ENCODE data around the gene TYW1.
A peak's percentile ranks its signal among the peaks of the same experiment; 100 is the strongest.
"Not testable (repeated sequence)": the region's sequence is repeated elsewhere in the genome, so short reads cannot be mapped to it uniquely, and the experiment has no call there.

TYW1 gene

DNA sequence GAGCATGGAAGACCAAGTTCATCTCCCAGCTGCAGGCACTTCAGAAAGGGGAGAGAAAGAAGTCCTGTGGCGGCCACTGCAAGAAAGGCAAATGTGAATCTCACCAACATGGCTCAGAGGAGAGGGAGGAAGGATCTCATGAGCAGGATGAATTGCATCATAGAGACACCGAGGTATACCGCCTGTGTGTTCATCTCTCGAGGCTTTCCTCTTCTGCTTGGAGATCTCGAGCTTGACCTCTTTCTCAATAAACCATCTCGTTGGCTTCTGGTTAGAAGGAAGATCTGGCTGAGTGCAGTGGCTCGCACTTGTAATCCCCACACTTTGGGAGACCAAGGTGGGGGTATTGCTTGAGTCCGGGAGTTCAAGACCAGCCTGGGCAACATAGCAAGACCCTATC, 21.3 kb downstream of the TYW1 start:
- not testable (repeated sequence) for H3K4ac ChIP-seq (ENCODE audit: low read depth in 1 of 2, low read length in 2 of 2); H3K27ac ChIP-seq (ENCODE audit: low read length, poor library complexity, severe bottlenecking); H3K9ac ChIP-seq (ENCODE audit: low read length); H2BK120ac ChIP-seq (ENCODE audit: low read depth, low read length); H3K14ac ChIP-seq (ENCODE audit: low read length in 2 of 2); H4K8ac ChIP-seq (ENCODE audit: low read length); H2BK5ac ChIP-seq (ENCODE audit: low read depth, low read length, poor library complexity, severe bottlenecking); H3K18ac ChIP-seq (ENCODE audit: low read depth in 1 of 2, low read length in 2 of 2); H3K4me1 ChIP-seq (ENCODE audit: control insufficient read depth, insufficient read depth, low read depth, low read length); H2BK15ac ChIP-seq (ENCODE audit: low read depth, poor library complexity, severe bottlenecking); H4K91ac ChIP-seq (ENCODE audit: low read length); H3K9me3 ChIP-seq (ENCODE audit: control insufficient read depth, low read length); DNase-seq; H3K23ac ChIP-seq (ENCODE audit: low read length in 2 of 2); H2AFZ ChIP-seq (ENCODE audit: low read depth, low read length); H3K79me1 ChIP-seq (replicated peaks; ENCODE audit: low read length, poor library complexity, severe bottlenecking); H3K4me3 ChIP-seq (ENCODE audit: insufficient read depth in 1 of 2, low read depth in 1 of 2, low read length in 2 of 2); H2AK5ac ChIP-seq (ENCODE audit: low read length, severe bottlenecking); H2BK12ac ChIP-seq (ENCODE audit: low read length in 2 of 2); H3K27me3 ChIP-seq (ENCODE audit: control insufficient read depth in 1 of 2, insufficient read depth in 1 of 2, low read length in 2 of 2); H3K4me2 ChIP-seq (ENCODE audit: low read length, poor library complexity, severe bottlenecking)
- 100% methylated on average over 5 of the region's 8 CpGs for WGBS
- H3K36me3 ChIP-seq (ENCODE audit: control insufficient read depth in 1 of 2, insufficient read depth in 2 of 2, low read depth in 1 of 2, low read length in 2 of 2) = peaks cover 40 to 46% of the 10 kb centered on the region in 2 experiments

DNA sequence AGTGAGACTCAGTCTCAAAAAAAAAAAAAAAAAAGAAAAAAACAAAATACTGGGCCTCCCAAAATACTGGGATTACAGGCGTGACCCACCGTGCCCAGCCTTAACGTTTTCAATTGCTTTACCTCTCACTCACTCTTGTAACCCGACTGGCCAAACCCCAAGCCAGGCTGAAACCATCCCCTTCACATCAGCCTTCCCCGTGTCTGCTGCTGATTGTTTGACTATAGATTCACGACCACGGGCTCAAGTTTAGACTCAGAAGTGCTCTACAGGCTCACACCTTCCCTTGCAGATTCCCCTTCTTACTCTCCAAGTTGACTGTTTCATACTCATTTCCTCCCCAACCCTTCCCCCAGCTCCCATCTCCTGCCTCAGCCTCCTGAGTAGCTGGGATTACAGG, 22.3 kb downstream of the TYW1 start:
- Histone ChIP-seq H3K23ac (ENCODE audit: low read length in 2 of 2) (no peak overlapping the region), H3K9ac (ENCODE audit: low read length) (no peak overlapping the region), H2BK15ac (ENCODE audit: low read depth, poor library complexity, severe bottlenecking) (no peak overlapping the region), H2AK5ac (ENCODE audit: low read length, severe bottlenecking) (no peak overlapping the region), H3K9me3 (ENCODE audit: control insufficient read depth, low read length) (no peaks in the 10 kb centered on the region), H2BK120ac (ENCODE audit: low read depth, low read length) (no peak overlapping the region), H3K27ac (ENCODE audit: low read length, poor library complexity, severe bottlenecking) (no peak overlapping the region), H2AFZ (ENCODE audit: low read depth, low read length) (no peak overlapping the region), H3K4me3 (ENCODE audit: insufficient read depth in 1 of 2, low read depth in 1 of 2, low read length in 2 of 2) (no peak overlapping the region), H3K4ac (ENCODE audit: low read depth in 1 of 2, low read length in 2 of 2) (no peak overlapping the region), H3K4me1 (ENCODE audit: control insufficient read depth, insufficient read depth, low read depth, low read length) (no peaks in the 10 kb centered on the region), H2BK12ac (ENCODE audit: low read length in 2 of 2) (no peak overlapping the region), H2BK5ac (ENCODE audit: low read depth, low read length, poor library complexity, severe bottlenecking) (no peak overlapping the region), H3K4me2 (ENCODE audit: low read length, poor library complexity, severe bottlenecking) (no peak overlapping the region), H3K27me3 (ENCODE audit: control insufficient read depth in 1 of 2, insufficient read depth in 1 of 2, low read length in 2 of 2) (no peaks in the 10 kb centered on the region), H3K14ac (ENCODE audit: low read length in 2 of 2) (no peak overlapping the region), H4K8ac (ENCODE audit: low read length) (no peak overlapping the region), H3K79me1 (replicated peaks; ENCODE audit: low read length, poor library complexity, severe bottlenecking) (peaks cover 6% of the 10 kb centered on the region), H3K36me3 (ENCODE audit: control insufficient read depth in 1 of 2, insufficient read depth in 2 of 2, low read depth in 1 of 2, low read length in 2 of 2) (peaks cover 35 to 48% of the 10 kb centered on the region in 2 experiments), H4K91ac (ENCODE audit: low read length) (no peak overlapping the region), H3K18ac (ENCODE audit: low read depth in 1 of 2, low read length in 2 of 2) (no peak overlapping the region)
- 80% methylated on average over 7 of the region's 7 CpGs for WGBS
- no peak for DNase-seq

GRCh38 chr7:67019562-67020390, 23.1 kb downstream of the TYW1 start:
- Histone ChIP-seq H3K4ac (ENCODE audit: low read depth in 1 of 2, low read length in 2 of 2) (no peak overlapping the region), H3K4me1 (ENCODE audit: control insufficient read depth, insufficient read depth, low read depth, low read length) (no peaks in the 10 kb centered on the region), H2BK12ac (ENCODE audit: low read length in 2 of 2) (no peak overlapping the region), H3K36me3 (ENCODE audit: control insufficient read depth in 1 of 2, insufficient read depth in 2 of 2, low read depth in 1 of 2, low read length in 2 of 2) (peaks cover 29 to 44% of the 10 kb centered on the region in 2 experiments), H3K79me1 (replicated peaks; ENCODE audit: low read length, poor library complexity, severe bottlenecking) (peaks cover 6% of the 10 kb centered on the region), H3K4me2 (ENCODE audit: low read length, poor library complexity, severe bottlenecking) (no peak overlapping the region), H3K9me3 (ENCODE audit: control insufficient read depth, low read length) (no peaks in the 10 kb centered on the region), H2BK120ac (ENCODE audit: low read depth, low read length) (no peak overlapping the region), H2BK5ac (ENCODE audit: low read depth, low read length, poor library complexity, severe bottlenecking) (no peak overlapping the region), H3K14ac (ENCODE audit: low read length in 2 of 2) (no peak overlapping the region), H4K91ac (ENCODE audit: low read length) (no peak overlapping the region), H2AFZ (ENCODE audit: low read depth, low read length) (no peak overlapping the region), H3K23ac (ENCODE audit: low read length in 2 of 2) (no peak overlapping the region), H3K18ac (ENCODE audit: low read depth in 1 of 2, low read length in 2 of 2) (no peak overlapping the region), H3K27me3 (ENCODE audit: control insufficient read depth in 1 of 2, insufficient read depth in 1 of 2, low read length in 2 of 2) (no peaks in the 10 kb centered on the region), H3K27ac (ENCODE audit: low read length, poor library complexity, severe bottlenecking) (no peak overlapping the region), H2BK15ac (ENCODE audit: low read depth, poor library complexity, severe bottlenecking) (no peak overlapping the region), H3K9ac (ENCODE audit: low read length) (no peak overlapping the region), H2AK5ac (ENCODE audit: low read length, severe bottlenecking) (no peak overlapping the region), H3K4me3 (ENCODE audit: insufficient read depth in 1 of 2, low read depth in 1 of 2, low read length in 2 of 2) (no peak overlapping the region), H4K8ac (ENCODE audit: low read length) (no peak overlapping the region)
- DNase-seq = no peak
- 71% methylated on average over 8 of the region's 8 CpGs for WGBS

- Histone ChIP-seq H3K18ac (ENCODE audit: low read depth in 1 of 2, low read length in 2 of 2) (no peak overlapping the region), H3K4me3 (ENCODE audit: insufficient read depth in 1 of 2, low read depth in 1 of 2, low read length in 2 of 2) (no peak overlapping the region), H3K27ac (ENCODE audit: low read length, poor library complexity, severe bottlenecking) (no peak overlapping the region), H2BK5ac (ENCODE audit: low read depth, low read length, poor library complexity, severe bottlenecking) (no peak overlapping the region), H3K4me1 (ENCODE audit: control insufficient read depth, insufficient read depth, low read depth, low read length) (no peaks in the 10 kb centered on the region), H3K14ac (ENCODE audit: low read length in 2 of 2) (no peak overlapping the region), H2BK12ac (ENCODE audit: low read length in 2 of 2) (no peak overlapping the region), H2BK15ac (ENCODE audit: low read depth, poor library complexity, severe bottlenecking) (no peak overlapping the region), H3K4me2 (ENCODE audit: low read length, poor library complexity, severe bottlenecking) (no peak overlapping the region), H3K27me3 (ENCODE audit: control insufficient read depth in 1 of 2, insufficient read depth in 1 of 2, low read length in 2 of 2) (no peaks in the 10 kb centered on the region), H3K79me1 (replicated peaks; ENCODE audit: low read length, poor library complexity, severe bottlenecking) (peaks cover 6% of the 10 kb centered on the region), H2BK120ac (ENCODE audit: low read depth, low read length) (no peak overlapping the region), H3K23ac (ENCODE audit: low read length in 2 of 2) (no peak overlapping the region), H3K36me3 (ENCODE audit: control insufficient read depth in 1 of 2, insufficient read depth in 2 of 2, low read depth in 1 of 2, low read length in 2 of 2) (peaks cover 29 to 38% of the 10 kb centered on the region in 2 experiments), H3K4ac (ENCODE audit: low read depth in 1 of 2, low read length in 2 of 2) (no peak overlapping the region), H3K9me3 (ENCODE audit: control insufficient read depth, low read length) (no peaks in the 10 kb centered on the region), H2AFZ (ENCODE audit: low read depth, low read length) (no peak overlapping the region), H2AK5ac (ENCODE audit: low read length, severe bottlenecking) (no peak overlapping the region), H4K91ac (ENCODE audit: low read length) (peak overlapping the region; percentile 34), H4K8ac (ENCODE audit: low read length) (peak overlapping the region; percentile 27), H3K9ac (ENCODE audit: low read length) (no peak overlapping the region)
- no peak for DNase-seq
- WGBS = 90% methylated on average over 7 of the region's 7 CpGs
Measured at GRCh38 chr7:67021260-67021659, 24.6 kb downstream of the TYW1 start.
